OCI-LY1 (cell line): ENCODE measurements around the gene MTREX.

Experiments used
- H2AFZ ChIP-seq: fragments of 200-600 bp; sonication (generic), shearing (Covaris generic); 2 replicates; pipeline ENCODE4 v1.6.0; 2014; ENCODE audit warnings: antibody characterized with exemption, mild to moderate bottlenecking, low read length
- H3F3A ChIP-seq: fragments of 200-600 bp; sonication (generic), shearing (Covaris generic); 2 replicates; pipeline ENCODE4 v1.6.0; 2014; ENCODE audit warnings: mild to moderate bottlenecking, antibody characterized with exemption, low read length, moderate library complexity; ENCODE audit not compliant: insufficient read depth
- H3K27ac ChIP-seq: fragments of 200-600 bp; sonication (generic); 2 replicates; pipeline ENCODE4 v1.5.1; 2014; ENCODE audit warnings: low read length, mixed run types, mild to moderate bottlenecking, low read depth; ENCODE audit not compliant: poor library complexity, severe bottlenecking
- H3K27me3 ChIP-seq: fragments of 200-600 bp; sonication (generic); 2 replicates; pipeline ENCODE4 v1.6.0; 2014; ENCODE audit warnings: antibody characterized with exemption, mild to moderate bottlenecking, low read length, moderate library complexity; ENCODE audit not compliant: insufficient read depth
- H3K36me3 ChIP-seq: fragments of 200-600 bp; sonication (generic); 2 replicates; pipeline ENCODE4 v1.6.1; 2014; ENCODE audit warnings: mild to moderate bottlenecking, antibody characterized with exemption, low read length, moderate library complexity, mixed read lengths; ENCODE audit not compliant: insufficient read depth
- H3K4me1 ChIP-seq: fragments of 200-600 bp; sonication (generic); 2 replicates; pipeline ENCODE4 v1.5.1; 2014; ENCODE audit warnings: mild to moderate bottlenecking, low read length, moderate library complexity; ENCODE audit not compliant: insufficient read depth, severe bottlenecking
- H3K4me2 ChIP-seq: fragments of 200-600 bp; sonication (generic), shearing (Covaris generic); 2 replicates; pipeline ENCODE4 v1.6.1; 2014; ENCODE audit warnings: low read length
- H3K4me3 ChIP-seq: fragments of 200-600 bp; sonication (generic); 2 replicates; pipeline ENCODE4 v1.5.1; 2014; ENCODE audit warnings: low read length, low read depth, mild to moderate bottlenecking, mixed read lengths; ENCODE audit not compliant: poor library complexity, severe bottlenecking
- H3K79me2 ChIP-seq: fragments of 200-600 bp; shearing (Covaris generic); 2 replicates; pipeline ENCODE4 v1.6.1; 2016; ENCODE audit warnings: mixed run types, low read length, mixed read lengths; ENCODE audit not compliant: insufficient read depth
- H3K9ac ChIP-seq: fragments of 200-600 bp; sonication (generic), shearing (Covaris generic); 2 replicates; pipeline ENCODE4 v1.6.1; 2014; ENCODE audit warnings: mild to moderate bottlenecking, low read length, mixed read lengths
- H3K9me2 ChIP-seq: fragments of 200-600 bp; sonication (generic), shearing (Covaris generic); 2 replicates; pipeline ENCODE4 v1.6.1; 2014; ENCODE audit warnings: low read depth, mild to moderate bottlenecking, low read length, mixed read lengths
- H3K9me3 ChIP-seq: fragments of 200-600 bp; shearing (Covaris generic); 2 replicates; pipeline ENCODE4 v1.6.1; 2014; ENCODE audit warnings: low read length, mixed read lengths
- H4K20me1 ChIP-seq: fragments of 200-600 bp; sonication (generic), shearing (Covaris generic); 2 replicates; pipeline ENCODE4 v1.6.0; 2016; ENCODE audit warnings: mild to moderate bottlenecking, low read length; ENCODE audit not compliant: insufficient read depth
- CTCF ChIP-seq: fragments of 200-600 bp; sonication (generic), shearing (Covaris generic); IDR thresholded peaks from 2 replicates; pipeline ENCODE4 v1.5.1; 2017; ENCODE audit warnings: mild to moderate bottlenecking, antibody characterized with exemption, low read length, moderate library complexity, mixed read lengths
- EZH2 ChIP-seq: fragments of 200-600 bp; sonication (generic), shearing (Covaris generic); IDR thresholded peaks from 2 replicates; pipeline ENCODE4 v1.8.0; 2017; ENCODE audit warnings: borderline replicate concordance, mixed run types, mild to moderate bottlenecking, antibody characterized with exemption, low read length, moderate library complexity, mixed read lengths

Gene MTREX

GRCh38 chr5:55386356-55386755 lies 78.6 kb downstream of the MTREX start:
- no peaks in the 10 kb centered on the region for H3F3A ChIP-seq
- no peaks in the 10 kb centered on the region for H4K20me1 ChIP-seq
- no peak overlapping the region for H3K4me3 ChIP-seq
- TF ChIP-seq CTCF: no peak
- TF ChIP-seq EZH2: no peak
- no peak overlapping the region for H3K4me2 ChIP-seq
- peaks cover 89% of the 10 kb centered on the region for H3K36me3 ChIP-seq
- no peaks in the 10 kb centered on the region for H3K9me2 ChIP-seq
- H3K9me3 ChIP-seq: 0 out of 2 replicates have a peak, but pooled peaks cover under 1% of the 10 kb centered on the region
- no peaks in the 10 kb centered on the region for H3K27me3 ChIP-seq
- H2AFZ ChIP-seq: no peak overlapping the region
- H3K4me1 ChIP-seq: no peaks in the 10 kb centered on the region
- peaks cover 7% of the 10 kb centered on the region; the same call in 1 of the 2 replicates for H3K79me2 ChIP-seq
- no peak overlapping the region for H3K9ac ChIP-seq
- H3K27ac ChIP-seq: no peak overlapping the region

GRCh38 chr5:55387865-55388264 lies 80.1 kb downstream of the MTREX start:
- Histone ChIP-seq H4K20me1 (no peaks in the 10 kb centered on the region), H3K4me2 (no peak overlapping the region), H3K4me1 (no peaks in the 10 kb centered on the region), H3F3A (no peaks in the 10 kb centered on the region), H3K9me3 (peaks cover 5% of the 10 kb centered on the region), H3K79me2 (peaks cover 7% of the 10 kb centered on the region; the same call in 1 of the 2 replicates), H3K27me3 (no peaks in the 10 kb centered on the region), H3K27ac (no peak overlapping the region), H3K4me3 (no peak overlapping the region), H3K9ac (no peak overlapping the region), H3K36me3 (peaks cover 91% of the 10 kb centered on the region), H2AFZ (no peak overlapping the region), H3K9me2 (no peaks in the 10 kb centered on the region)
- no peak for TF ChIP-seq EZH2
- no peak for TF ChIP-seq CTCF

GRCh38 chr5:55391707-55392106 lies 83.9 kb downstream of the MTREX start:
- Histone ChIP-seq H3K9me2 (no peaks in the 10 kb centered on the region), H3K9me3 (peaks cover 6% of the 10 kb centered on the region), H3K27ac (no peak overlapping the region), H3K9ac (no peak overlapping the region), H2AFZ (no peak overlapping the region), H3K36me3 (peaks cover 76% of the 10 kb centered on the region), H3K4me1 (no peaks in the 10 kb centered on the region), H3F3A (no peaks in the 10 kb centered on the region), H3K4me2 (no peak overlapping the region), H4K20me1 (no peaks in the 10 kb centered on the region), H3K4me3 (no peak overlapping the region), H3K27me3 (no peaks in the 10 kb centered on the region), H3K79me2 (no peaks in the 10 kb centered on the region)
- TF ChIP-seq EZH2 (no peak), CTCF (no peak)
